HG02870 (cell line): ENCODE measurements around the gene EVI2A.
"Not testable (repeated sequence)": the region's sequence is repeated elsewhere in the genome, so short reads cannot be mapped to it uniquely, and the experiment has no call there.

Experiments
- ATAC-seq: cut with Tn5 transposase; IDR thresholded peaks from one replicate; pipeline ENCODE4 v1.9.1; 2021; ENCODE audit warnings: mild to moderate bottlenecking, moderate library complexity; ENCODE audit not compliant: unreplicated experiment

Gene EVI2A

GRCh38 chr17:31321481-31321880 is at the start of gene EVI2A:
Gene EVI2A, minus strand, starts transcription at chr17:31321622. Its CDS starts 2,609 bp downstream, at chr17:31319013.
- no peak for ATAC-seq

- no peak for ATAC-seq
These were observed 47.8 kb upstream of the EVI2A start for GRCh38 chr17:31369266-31369665.

GRCh38 chr17:31366088-31366487 is 44.7 kb upstream of the EVI2A start:
- ATAC-seq, result no peak

- ATAC-seq, result no peak
These were observed 42.6 kb upstream of the EVI2A start for GRCh38 chr17:31364012-31364411.

GRCh38 chr17:31357839-31358394 is 36.5 kb upstream of the EVI2A start:
- no peak for ATAC-seq

- ATAC-seq, result no peak
These were observed 35.7 kb upstream of the EVI2A start for GRCh38 chr17:31357091-31357490.

- ATAC-seq, result no peak
These were observed 34.5 kb upstream of the EVI2A start for GRCh38 chr17:31355935-31356334.

- ATAC-seq, result no peak
These were observed 28.0 kb upstream of the EVI2A start for GRCh38 chr17:31349454-31349853.

- not testable (repeated sequence) for ATAC-seq
These were observed 23.8 kb upstream of the EVI2A start for GRCh38 chr17:31345191-31345747.

- no peak for ATAC-seq
These were observed 18.7 kb upstream of the EVI2A start for GRCh38 chr17:31339906-31340661.

GRCh38 chr17:31329221-31329620 is 7.8 kb upstream of the EVI2A start:
- ATAC-seq, result no peak

- no peak for ATAC-seq
These were observed 6.7 kb upstream of the EVI2A start for GRCh38 chr17:31328160-31328535.

- ATAC-seq, result no peak
These were observed 6.2 kb upstream of the EVI2A start for GRCh38 chr17:31327534-31328159.

GRCh38 chr17:31323551-31323950 is 2.1 kb upstream of the EVI2A start:
- ATAC-seq, result no peak

- ATAC-seq, result no peak
These were observed 544 bp upstream of the EVI2A start for GRCh38 chr17:31321966-31322365.

- no peak for ATAC-seq
These were observed 631 bp downstream of the EVI2A start for GRCh38 chr17:31320791-31321190.

GRCh38 chr17:31320241-31320640 is 1.2 kb downstream of the EVI2A start:
- ATAC-seq, result no peak

- no peak for ATAC-seq
These were observed 2.4 kb downstream of the EVI2A start for GRCh38 chr17:31318851-31319661.

- no peak for ATAC-seq
These were observed 3.1 kb downstream of the EVI2A start for GRCh38 chr17:31318298-31318801.

- ATAC-seq, result no peak
These were observed 6.7 kb downstream of the EVI2A start for GRCh38 chr17:31314782-31315100.
